IMR-90 (cell line): ENCODE results near the gene ABI3BP.

ENCODE experiments used
- CEBPB ChIP-seq: IDR thresholded peaks from 2 replicates; pipeline ENCODE4 v1.6.1; 2012; ENCODE audit warnings: low read depth, low read length, improper control_type of control experiment
- CHD1 ChIP-seq: IDR thresholded peaks from 2 replicates; pipeline ENCODE4 v1.6.1; 2012; ENCODE audit warnings: low read depth, low read length, improper control_type of control experiment
- MXI1 ChIP-seq: IDR thresholded peaks from 2 replicates; pipeline ENCODE4 v1.6.1; 2012; ENCODE audit warnings: low read depth, mild to moderate bottlenecking, low read length, moderate library complexity, borderline replicate concordance
- RAD21 ChIP-seq: IDR thresholded peaks from 2 replicates; pipeline ENCODE4 v1.6.1; 2012; ENCODE audit warnings: low read length, improper control_type of control experiment
- SMC3 ChIP-seq: fragments of 150-350 bp; IDR thresholded peaks from 2 replicates; pipeline ENCODE4 v1.6.1; 2016; ENCODE audit warnings: low read depth, mild to moderate bottlenecking, antibody characterized with exemption, low read length, moderate library complexity
- TF ChIP-seq, protein P1 (sequence below): conservative IDR thresholded peaks from 2 replicates; pipeline ENCODE4 v1.5.1; 2012; ENCODE audit warnings: mild to moderate bottlenecking, low read depth, low read length, improper control_type of control experiment
- TF ChIP-seq, protein P2 (sequence below): fragments of 150-350 bp; IDR thresholded peaks from 2 replicates; pipeline ENCODE4 v1.6.1; 2017; ENCODE audit warnings: mild to moderate bottlenecking, antibody characterized with exemption, low read length, low read depth

DNA sequence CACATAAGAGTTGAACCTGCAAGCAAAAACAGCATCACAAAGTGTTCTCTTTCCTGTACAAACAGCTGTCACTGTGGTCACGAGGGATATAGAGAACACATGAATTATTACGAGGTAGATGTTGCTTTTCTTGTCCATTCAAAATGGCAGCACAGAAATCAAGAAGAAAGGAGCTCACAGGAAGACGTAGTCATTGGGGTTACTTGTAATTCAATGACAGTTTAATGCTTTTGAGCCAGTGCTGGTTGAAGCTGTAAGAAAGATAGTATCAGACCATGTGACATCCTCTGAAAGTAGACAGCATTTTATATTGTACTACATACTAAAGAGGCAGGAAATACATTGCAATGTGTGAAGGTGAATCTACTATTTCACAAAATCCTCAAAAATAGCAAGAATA lies 140.4 kb downstream of the ABI3BP start:
- TF ChIP-seq, protein P1, sequence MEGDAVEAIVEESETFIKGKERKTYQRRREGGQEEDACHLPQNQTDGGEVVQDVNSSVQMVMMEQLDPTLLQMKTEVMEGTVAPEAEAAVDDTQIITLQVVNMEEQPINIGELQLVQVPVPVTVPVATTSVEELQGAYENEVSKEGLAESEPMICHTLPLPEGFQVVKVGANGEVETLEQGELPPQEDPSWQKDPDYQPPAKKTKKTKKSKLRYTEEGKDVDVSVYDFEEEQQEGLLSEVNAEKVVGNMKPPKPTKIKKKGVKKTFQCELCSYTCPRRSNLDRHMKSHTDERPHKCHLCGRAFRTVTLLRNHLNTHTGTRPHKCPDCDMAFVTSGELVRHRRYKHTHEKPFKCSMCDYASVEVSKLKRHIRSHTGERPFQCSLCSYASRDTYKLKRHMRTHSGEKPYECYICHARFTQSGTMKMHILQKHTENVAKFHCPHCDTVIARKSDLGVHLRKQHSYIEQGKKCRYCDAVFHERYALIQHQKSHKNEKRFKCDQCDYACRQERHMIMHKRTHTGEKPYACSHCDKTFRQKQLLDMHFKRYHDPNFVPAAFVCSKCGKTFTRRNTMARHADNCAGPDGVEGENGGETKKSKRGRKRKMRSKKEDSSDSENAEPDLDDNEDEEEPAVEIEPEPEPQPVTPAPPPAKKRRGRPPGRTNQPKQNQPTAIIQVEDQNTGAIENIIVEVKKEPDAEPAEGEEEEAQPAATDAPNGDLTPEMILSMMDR, result no peak
- TF ChIP-seq, protein P2, sequence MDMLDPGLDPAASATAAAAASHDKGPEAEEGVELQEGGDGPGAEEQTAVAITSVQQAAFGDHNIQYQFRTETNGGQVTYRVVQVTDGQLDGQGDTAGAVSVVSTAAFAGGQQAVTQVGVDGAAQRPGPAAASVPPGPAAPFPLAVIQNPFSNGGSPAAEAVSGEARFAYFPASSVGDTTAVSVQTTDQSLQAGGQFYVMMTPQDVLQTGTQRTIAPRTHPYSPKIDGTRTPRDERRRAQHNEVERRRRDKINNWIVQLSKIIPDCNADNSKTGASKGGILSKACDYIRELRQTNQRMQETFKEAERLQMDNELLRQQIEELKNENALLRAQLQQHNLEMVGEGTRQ, result no peak
- TF ChIP-seq CEBPB (no peak), MXI1 (no peak), RAD21 (no peak), CHD1 (no peak), SMC3 (no peak)
